GM12872 (cell line): ENCODE data around the gene PKHD1.

Experiments
- CTCF ChIP-seq: IDR thresholded peaks from 3 replicates; pipeline ENCODE4 v1.5.1; 2011; ENCODE audit warnings: low read depth, mild to moderate bottlenecking, low read length, moderate library complexity; ENCODE audit not compliant: insufficient read depth

The PKHD1 gene

GRCh38 chr6:52020945-52021570 lies 66.4 kb downstream of the PKHD1 start:
- TF ChIP-seq CTCF, result peak; percentile 47; the same call in 2 of the 3 replicates

GRCh38 chr6:52019881-52020280 lies 67.5 kb downstream of the PKHD1 start:
- no peak for TF ChIP-seq CTCF

- TF ChIP-seq CTCF, result no peak
These were observed 68.3 kb downstream of the PKHD1 start for GRCh38 chr6:52019092-52019491.

GRCh38 chr6:52016915-52017748 lies 70.3 kb downstream of the PKHD1 start:
- TF ChIP-seq CTCF, result no peak

GRCh38 chr6:52015953-52016352 lies 71.5 kb downstream of the PKHD1 start:
- no peak for TF ChIP-seq CTCF

- no peak for TF ChIP-seq CTCF
These were observed 73.0 kb downstream of the PKHD1 start for GRCh38 chr6:52014391-52014790.

GRCh38 chr6:52013035-52013434 lies 74.4 kb downstream of the PKHD1 start:
- no peak for TF ChIP-seq CTCF
